T-helper 2 cell treated with Interferon-gamma antibody and Interleukin-4, amounts not matched to agents 100 ng/mL and 5 ng/mL, for 36 hours (primary cell): ENCODE data around the gene DAND5. TPM values are rescaled to one million over a fixed set of nuclear protein-coding genes. Genes with fewer than 3 reads are reported as not detected.
"Not testable (repeated sequence)": the region's sequence is repeated elsewhere in the genome, so short reads cannot be mapped to it uniquely, and the experiment has no call there.

ENCODE experiments used
- intact Hi-C: fragments of 100-400 bp; cut with micrococcal nuclease; formaldehyde crosslinking; loops from one replicate; pipeline ENCODE4 v1.15.1; 2023
- total RNA-seq: library from RNA; stranded (reverse); gene quantifications from 2 replicates; pipeline ENCODE4 v1.2.3, GENCODE V29; 2022

DAND5 gene
- total RNA-seq, 1 donor from 2014 or later: not detected

DNA sequence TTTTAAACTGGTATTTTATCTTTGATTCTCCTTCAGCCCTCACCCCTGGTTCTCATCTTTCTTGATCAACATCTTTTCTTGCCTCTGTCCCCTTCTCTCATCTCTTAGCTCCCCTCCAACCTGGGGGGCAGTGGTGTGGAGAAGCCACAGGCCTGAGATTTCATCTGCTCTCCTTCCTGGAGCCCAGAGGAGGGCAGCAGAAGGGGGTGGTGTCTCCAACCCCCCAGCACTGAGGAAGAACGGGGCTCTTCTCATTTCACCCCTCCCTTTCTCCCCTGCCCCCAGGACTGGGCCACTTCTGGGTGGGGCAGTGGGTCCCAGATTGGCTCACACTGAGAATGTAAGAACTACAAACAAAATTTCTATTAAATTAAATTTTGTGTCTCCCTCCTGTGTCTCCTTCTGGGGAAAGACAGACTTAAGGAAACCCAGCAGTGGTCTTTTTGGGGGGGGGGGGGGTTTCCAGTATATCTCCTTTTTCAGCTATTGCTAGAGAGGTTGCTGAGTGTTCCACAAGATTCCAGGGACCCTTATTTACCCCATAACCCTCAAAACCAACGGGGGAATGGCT is 25.2 kb upstream of the DAND5 start:
- intact Hi-C loops: loop anchor here (10.0 kb wide), 1 partner anchor 1141 kb away; the partner anchor contains the start of gene C19orf67

GRCh38 chr19:12945479-12946091 is 23.8 kb upstream of the DAND5 start, which contains the start of gene RAD23A:
TSS of gene RAD23A (plus strand) at chr19:12945862. CDS start at chr19:12945949, 87 bp downstream.
- intact Hi-C loops: loop anchor here (1.0 to 10.0 kb wide), 3 partner anchors 20 to 1139 kb away; partner anchors contain the start of genes C19orf67 and SYCE2

- intact Hi-C loops: loop anchor here (10.0 kb wide), 1 partner anchor 1139 kb away; the partner anchor contains the start of gene C19orf67
Measured at GRCh38 chr19:12946092-12946721, 23.2 kb upstream of the DAND5 start.

GRCh38 chr19:12946731-12947496 is 22.5 kb upstream of the DAND5 start:
- intact Hi-C loops: loop anchor here (10.0 kb wide), 1 partner anchor 1138 kb away; the partner anchor contains the start of gene C19orf67

DNA sequence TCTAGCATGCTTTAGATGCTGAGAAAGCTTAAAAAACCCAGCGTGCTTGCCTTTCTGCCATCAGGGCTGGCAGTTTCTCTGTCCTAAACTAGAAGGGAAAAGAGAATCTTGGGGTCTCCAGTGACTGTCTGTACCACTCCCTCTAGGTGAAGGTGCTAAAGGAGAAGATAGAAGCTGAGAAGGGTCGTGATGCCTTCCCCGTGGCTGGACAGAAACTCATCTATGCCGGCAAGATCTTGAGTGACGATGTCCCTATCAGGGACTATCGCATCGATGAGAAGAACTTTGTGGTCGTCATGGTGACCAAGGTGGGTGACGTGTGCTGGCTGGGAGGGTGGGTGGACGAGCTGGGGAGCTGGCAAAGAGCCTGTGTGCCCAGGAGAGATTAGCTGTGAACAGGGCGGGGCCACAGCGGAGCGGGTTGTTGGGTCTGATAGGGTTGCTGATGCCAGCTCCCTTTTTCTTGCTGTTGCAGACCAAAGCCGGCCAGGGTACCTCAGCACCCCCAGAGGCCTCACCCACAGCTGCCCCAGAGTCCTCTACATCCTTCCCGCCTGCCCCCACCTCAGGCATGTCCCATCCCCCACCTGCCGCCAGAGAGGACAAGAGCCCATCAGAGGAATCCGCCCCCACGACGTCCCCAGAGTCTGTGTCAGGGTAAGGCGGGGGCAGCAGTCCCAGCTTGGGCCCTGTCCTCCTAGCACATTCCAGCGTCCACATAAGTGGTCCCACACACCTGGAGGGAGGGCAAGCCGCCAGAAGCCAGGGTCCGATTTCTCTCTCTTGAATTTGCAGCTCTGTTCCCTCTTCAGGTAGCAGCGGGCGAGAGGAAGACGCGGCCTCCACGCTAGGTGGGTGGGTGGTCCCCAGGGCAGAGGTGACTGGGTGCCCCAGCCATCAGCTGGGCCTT is 21.4 kb upstream of the DAND5 start:
- intact Hi-C loops: loop anchor here (10.0 kb wide), 1 partner anchor 1137 kb away; the partner anchor contains the start of gene C19orf67

- intact Hi-C loops: loop anchor here (10.0 kb wide), 1 partner anchor 1136 kb away; the partner anchor contains the start of gene C19orf67
Measured at GRCh38 chr19:12948612-12949362, 20.6 kb upstream of the DAND5 start.

DNA sequence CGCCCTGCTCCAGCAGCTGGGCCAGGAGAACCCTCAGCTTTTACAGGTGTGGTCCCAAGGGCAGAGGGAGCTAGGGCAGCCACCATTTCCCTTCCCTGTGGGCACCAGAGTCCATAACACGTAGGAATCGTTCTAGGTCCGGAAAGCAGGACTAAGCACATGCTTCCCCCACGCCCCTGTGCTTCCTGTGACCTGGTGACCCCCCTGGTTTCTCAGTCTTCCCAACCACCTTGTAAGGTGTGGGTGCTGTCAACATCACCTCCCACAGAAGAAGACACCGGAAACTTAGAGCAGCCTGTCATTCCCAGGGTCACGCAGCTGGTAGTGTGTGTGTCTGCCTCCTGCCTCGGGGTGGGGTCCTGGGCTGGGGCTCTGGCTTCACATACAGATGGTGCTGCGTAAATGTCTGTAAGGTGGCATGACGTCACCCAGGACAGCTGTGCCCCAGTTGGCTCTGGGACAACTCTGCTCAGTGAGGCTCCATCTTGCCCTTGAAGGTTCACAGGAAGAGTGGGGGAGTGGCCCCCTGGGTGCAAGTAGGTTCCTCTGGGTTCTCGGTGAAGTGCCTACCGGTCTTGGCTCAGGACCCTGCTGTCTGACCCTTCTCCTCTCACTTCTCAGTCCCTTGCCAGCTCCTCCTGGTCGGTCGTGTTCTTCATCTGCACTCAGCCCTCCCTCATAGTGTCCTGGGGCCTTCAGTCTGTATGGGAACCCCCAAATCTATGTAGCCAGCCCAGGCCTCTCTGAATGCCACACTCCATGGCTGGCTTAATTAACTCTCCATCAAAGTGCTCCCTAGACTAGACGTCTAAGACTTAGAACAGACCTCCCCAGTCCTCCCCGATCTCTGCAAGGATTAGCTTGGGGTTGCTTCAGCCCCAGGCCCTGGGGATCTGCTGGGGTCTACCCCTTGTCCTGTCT is 19.8 kb upstream of the DAND5 start:
- intact Hi-C loops: loop anchor here (10.0 kb wide), 1 partner anchor 1135 kb away; the partner anchor contains the start of gene C19orf67

- intact Hi-C loops: not testable (repeated sequence)
Measured at GRCh38 chr19:12952050-12952449, 17.3 kb upstream of the DAND5 start.

DNA sequence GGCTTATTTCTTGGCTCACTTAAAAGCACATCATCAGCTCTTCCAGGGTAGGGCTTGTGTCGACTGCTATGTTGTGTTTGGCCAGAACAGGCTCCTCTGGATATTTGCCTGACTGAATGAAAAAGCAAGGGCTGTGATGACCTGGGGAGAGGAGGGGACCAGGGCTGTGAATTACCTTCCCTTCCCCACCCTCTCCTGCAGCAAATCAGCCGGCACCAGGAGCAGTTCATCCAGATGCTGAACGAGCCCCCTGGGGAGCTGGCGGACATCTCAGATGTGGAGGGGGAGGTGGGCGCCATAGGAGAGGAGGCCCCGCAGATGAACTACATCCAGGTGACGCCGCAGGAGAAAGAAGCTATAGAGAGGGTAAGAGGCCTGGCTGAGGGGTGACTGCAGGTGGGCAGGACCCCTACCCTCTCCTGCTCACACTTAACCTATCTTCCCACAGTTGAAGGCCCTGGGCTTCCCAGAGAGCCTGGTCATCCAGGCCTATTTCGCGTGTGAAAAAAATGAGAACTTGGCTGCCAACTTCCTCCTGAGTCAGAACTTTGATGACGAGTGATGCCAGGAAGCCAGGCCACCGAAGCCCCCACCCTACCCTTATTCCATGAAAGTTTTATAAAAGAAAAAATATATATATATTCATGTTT is 16.8 kb upstream of the DAND5 start:
- intact Hi-C loops: no loop called here

- intact Hi-C loops: no loop called here
Measured at GRCh38 chr19:12953138-12953798, 16.1 kb upstream of the DAND5 start.

- intact Hi-C loops: no loop called here
Measured at GRCh38 chr19:12953799-12954611, 15.4 kb upstream of the DAND5 start.

GRCh38 chr19:12954612-12954962 is 14.8 kb upstream of the DAND5 start:
- intact Hi-C loops: no loop called here

GRCh38 chr19:12955575-12955974 is 13.8 kb upstream of the DAND5 start:
- intact Hi-C loops: not testable (repeated sequence)

DNA sequence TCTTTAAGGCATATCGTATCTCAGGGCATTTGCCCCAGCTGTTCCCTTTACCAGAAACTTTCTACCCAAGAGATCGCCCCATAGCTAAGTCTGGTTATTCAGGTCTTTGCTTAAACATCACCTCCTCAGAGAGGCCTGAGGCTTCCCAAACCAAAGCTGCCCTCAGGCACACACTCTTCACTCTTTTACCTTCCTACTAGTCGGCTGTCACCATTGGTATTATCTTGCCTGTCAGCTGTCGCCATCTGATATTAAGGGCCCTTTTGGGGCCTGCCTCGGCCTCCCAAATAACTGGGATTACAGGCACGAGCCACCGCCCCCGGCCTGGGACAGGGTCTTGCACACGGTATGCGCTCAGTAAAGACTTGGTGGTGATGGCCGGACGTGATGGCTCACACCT is 13.4 kb upstream of the DAND5 start:
- intact Hi-C loops: no loop called here

GRCh38 chr19:12956446-12957388 is 12.7 kb upstream of the DAND5 start, which contains the start of gene GADD45GIP1:
TSS of gene GADD45GIP1 (minus strand) at chr19:12957223. CDS start at chr19:12957212, 11 bp downstream.
- intact Hi-C loops: no loop called here
